K562 (cell line): ENCODE data around the gene ANK3. TPM values are rescaled to one million over a fixed set of nuclear protein-coding genes. Genes with fewer than 3 reads are reported as not detected.

Experiments used
- ATAC-seq: fragments of 200-7000 bp; cut with Tn5 transposase; 3 replicates; pipeline ENCODE4 v1.9.1; 2020; ENCODE audit warnings: moderate library complexity
- BruUV-seq: library from RNA; stranded (reverse); fragments of 400-500 nt; replicated peaks from 2 replicates; lab custom pipeline; 2021; lab: Mats Ljungman, UMichigan
- CTCF ChIA-PET: fragments of 300-600 bp; formaldehyde crosslinking; extraction: SDS; loops from one replicate; lab custom pipeline; 2021; ENCODE audit warnings: low intra/inter-chr PET ratio; lab: Yijun Ruan, JAX
- POLR2A ChIA-PET: fragments of 300-600, 350-650 bp; sonication (Branson Sonifier 250); formaldehyde crosslinking; extraction: SDS; loops from one replicate; lab custom pipeline; 2021; ENCODE audit warnings: antibody characterized with exemption, inconsistent platforms; lab: Yijun Ruan, JAX
- DNase-seq, 4 experiments: peaks; one replicate each; pipeline versions ENCODE4 v3.0.0 to v3.0.0-alpha.2; 2011 to 2018; ENCODE audit warnings: low spot score in 3 of 4, mixed read lengths in 3 of 4; ENCODE audit errors: extremely low read depth in 1 of 4
- FAIRE-seq: peaks from 2 replicates; lab custom pipeline; 2011; peaks lifted over from hg19 to GRCh38; lab: Jason Lieb, UNC
- H2AFZ ChIP-seq: 2 replicates; pipeline ENCODE4 v1.6.0; 2011; ENCODE audit warnings: low read depth, low read length, control low read depth, inconsistent platforms
- H3K27ac ChIP-seq: fragments of 200-600 bp; 3 replicates; pipeline ENCODE4 v1.8.0; 2011; ENCODE audit warnings: low read depth, mild to moderate bottlenecking, control low read depth, inconsistent platforms, low read length, moderate library complexity, mixed read lengths; ENCODE audit errors: extremely low read depth
- H3K27me3 ChIP-seq, 2 experiments: fragments of 300-600 bp in 1 of 2; 2 replicates in 1 of 2; 3 replicates in 1 of 2; pipeline versions ENCODE4 v1.6.0 to v1.8.0; 2011; ENCODE audit warnings: inconsistent platforms in 2 of 2, low read length in 2 of 2, mild to moderate bottlenecking in 1 of 2, mixed read lengths in 1 of 2, moderate library complexity in 1 of 2; ENCODE audit not compliant: control insufficient read depth in 2 of 2, insufficient read depth in 2 of 2
- H3K36me3 ChIP-seq: fragments of 300-600 bp; 3 replicates; pipeline ENCODE4 v1.8.0; 2011; ENCODE audit warnings: mild to moderate bottlenecking, low read length, inconsistent platforms; ENCODE audit not compliant: control insufficient read depth, insufficient read depth
- H3K4me1 ChIP-seq, 2 experiments: fragments of 200-600 bp in 1 of 2; replicated peaks in 1 of 2; 2 replicates in 1 of 2; 3 replicates in 1 of 2; pipeline versions ENCODE4 v1.5.1 to v1.8.0; 2011; ENCODE audit warnings: inconsistent platforms in 2 of 2, low read length in 2 of 2, mild to moderate bottlenecking in 1 of 2, mixed read lengths in 1 of 2, moderate library complexity in 1 of 2; ENCODE audit not compliant: control insufficient read depth in 2 of 2, insufficient read depth in 2 of 2
- H3K4me2 ChIP-seq: 2 replicates; pipeline ENCODE4 v1.6.1; 2011; ENCODE audit warnings: low read length, control low read depth, inconsistent platforms, mixed read lengths; ENCODE audit not compliant: insufficient read depth
- H3K4me3 ChIP-seq: fragments of 200-600 bp; sonication (generic), shearing (Covaris generic); 2 replicates; pipeline ENCODE4 v1.5.1; 2016; ENCODE audit warnings: control low read depth, inconsistent platforms
- H3K79me2 ChIP-seq: fragments of 200-600 bp; 3 replicates; pipeline ENCODE4 v1.8.0; 2011; ENCODE audit warnings: low read length, inconsistent platforms; ENCODE audit not compliant: control insufficient read depth, insufficient read depth
- H3K9ac ChIP-seq, 2 experiments: 2 replicates each; pipeline versions ENCODE4 v1.6.0 to v1.6.1; 2011; ENCODE audit warnings: low read depth in 2 of 2, low read length in 2 of 2, control low read depth in 1 of 2, inconsistent platforms in 1 of 2, mild to moderate bottlenecking in 1 of 2, mixed read lengths in 1 of 2; ENCODE audit not compliant: insufficient read depth in 1 of 2
- H3K9me1 ChIP-seq: one replicate; pipeline ENCODE4 v1.6.0; 2011; ENCODE audit warnings: inconsistent platforms, mild to moderate bottlenecking, low read length, moderate library complexity; ENCODE audit not compliant: control insufficient read depth, insufficient read depth
- H3K9me3 ChIP-seq: replicated peaks from 2 replicates; pipeline ENCODE4 v1.5.1; 2011; ENCODE audit warnings: low read depth, low read length, inconsistent platforms; ENCODE audit not compliant: control insufficient read depth, insufficient read depth
- H4K20me1 ChIP-seq: replicated peaks from 2 replicates; pipeline ENCODE4 v1.6.1; 2011; ENCODE audit warnings: low read length, inconsistent platforms, mixed read lengths; ENCODE audit not compliant: control insufficient read depth, insufficient read depth
- BHLHE40 ChIP-seq: IDR thresholded peaks from 2 replicates; pipeline ENCODE4 v1.6.1; 2011; ENCODE audit warnings: low read length, improper control_type of control experiment
- ELF4 ChIP-seq: fragments of 450-650 bp; formaldehyde crosslinking; IDR thresholded peaks from 2 replicates; pipeline ENCODE4 v1.4.0; 2022; ENCODE audit warnings: missing genetic modification characterization
- GMEB1 ChIP-seq: fragments of 250-450 bp; sonication (Bioruptor Pico); IDR thresholded peaks from 2 replicates; pipeline ENCODE4 v1.4.0; 2020; ENCODE audit warnings: mild to moderate bottlenecking
- JUN ChIP-seq, 2 experiments: sonication (generic) in 1 of 2; formaldehyde crosslinking in 1 of 2; IDR thresholded peaks; 2 replicates each; pipeline versions ENCODE4 v1.6.1 to v1.8.0; 2012 to 2022; ENCODE audit warnings: borderline replicate concordance in 2 of 2, mild to moderate bottlenecking in 2 of 2, improper control_type of control experiment in 1 of 2, low read depth in 1 of 2, low read length in 1 of 2, missing genetic modification reagents in 1 of 2
- MAFF ChIP-seq: IDR thresholded peaks from 2 replicates; pipeline ENCODE4 v1.6.1; 2012; ENCODE audit warnings: low read length, improper control_type of control experiment
- MAZ ChIP-seq, 2 experiments: fragments of 450-650 bp in 1 of 2; sonication (generic) in 1 of 2; formaldehyde crosslinking; IDR thresholded peaks in 1 of 2; conservative IDR thresholded peaks in 1 of 2; 2 replicates each; pipeline versions ENCODE4 v1.4.0 to v1.5.0; 2020; ENCODE audit warnings: mild to moderate bottlenecking in 1 of 2, missing genetic modification reagents in 1 of 2
- PKNOX1 ChIP-seq: fragments of 450-650 bp; IDR thresholded peaks from 2 replicates; pipeline ENCODE4 v1.6.1; 2016
- XRCC4 ChIP-seq: IDR thresholded peaks from one replicate; pipeline ENCODE4 v1.6.1; 2011; ENCODE audit not compliant: insufficient read depth, insufficient read length; ENCODE audit errors: extremely low read depth
- ZNF76 ChIP-seq: fragments of 250-450 bp; sonication (Bioruptor Pico); IDR thresholded peaks from 2 replicates; pipeline ENCODE4 v1.4.0; 2020; ENCODE audit warnings: mild to moderate bottlenecking, moderate library complexity, borderline replicate concordance
- WGBS: fragments of 100-300 bp; shearing (Covaris generic); methylation state at CpG from one replicate; pipeline ENCODE4 v1.1.6; 2016; ENCODE audit warnings: low coverage, mixed read lengths; ENCODE audit not compliant: insufficient coverage; ENCODE audit errors: missing lambda C conversion rate; 5-methylcytosine and 5-hydroxymethylcytosine counted together
- in situ Hi-C: fragments of 300-500 bp; cut with MboI; formaldehyde crosslinking; loops from 4 replicates; pipeline ENCODE4 v1.15.0; 2018; ENCODE audit warnings: inconsistent platforms, mixed read lengths
- intact Hi-C: fragments of 100-400 bp; cut with micrococcal nuclease; formaldehyde crosslinking; loops from 2 replicates; pipeline ENCODE4 v1.14.2; 2022
- polyA plus RNA-seq, 8 experiments: library from polyadenylated mRNA; depleted of rRNA in 4 of 8; stranded (reverse) in 5 of 8; unstranded in 3 of 8; fragments of >200 nt; fragmentation: Nextera tagmentation in 2 of 8; fragmentation: Illumina TruSeq in 1 of 8; extraction: Ambion mirVana in 2 of 8; extraction: Trizol in 1 of 8; gene quantifications; 2 replicates each; pipeline versions ENCODE4 v1.2.1 to v1.2.3, GENCODE V29; 2011 to 2014; ENCODE audit warnings: inconsistent platforms in 1 of 8, missing spikeins in 1 of 8
- total RNA-seq, 7 experiments: library from RNA; depleted of rRNA in 6 of 7; stranded (reverse); fragments of >200 nt in 6 of 7; fragmentation: Illumina TruSeq in 2 of 7; extraction: Trizol in 2 of 7; gene quantifications; 2 replicates each; pipeline versions ENCODE4 v1.2.1 to v1.2.3, GENCODE V29; 2011 to 2021; ENCODE audit warnings: low replicate concordance in 1 of 7

ANK3 gene
- total and polyA plus RNA-seq, 9 of the 15 experiments (the other 6 are each of a cell fraction or from before 2014, with no cell fraction given), result 10.0 to 32.3 (median 17.9) TPM

- Histone ChIP-seq H3K4me3 (no peak overlapping the region), H3K4me2 (peak overlapping the region; percentile 42), H3K36me3 (no peaks in the 10 kb centered on the region), H3K9ac (peak overlapping the region in 1 of 2 experiments; percentile 33; a peak in 2 of 4 replicates), H3K79me2 (0 out of 3 replicates have a peak, but pooled peaks cover 4% of the 10 kb centered on the region), H3K4me1 (peaks cover 0 to 38% of the 10 kb centered on the region in 2 experiments; a peak in 3 of 5 replicates), H3K27me3 (no peaks in the 10 kb centered on the region), H3K9me1 (no peaks in the 10 kb centered on the region), H3K27ac (peak overlapping the region; percentile 66), H2AFZ (peak overlapping the region; percentile 89), H3K9me3 (no peaks in the 10 kb centered on the region), H4K20me1 (no peaks in the 10 kb centered on the region)
- in situ Hi-C loops (no loop called here), intact Hi-C loops (no loop called here)
- 15% methylated on average over 5 of the region's 5 CpGs for WGBS
- ChIA-PET CTCF (interaction anchor here (0.7 kb wide), 1 partner anchor 199 kb away, joined by 3 read pairs; no protein-coding TSS in a partner anchor), POLR2A (interaction anchor here (0.9 to 3.6 kb wide), 4 partner anchors 11 to 30 kb away, joined by 3 to 20 read pairs (median 4); no protein-coding TSS in a partner anchor)
- FAIRE-seq, result peak; percentile 74
- BruUV-seq, result no TSS peak
- peak in 1 of 4 experiments; percentile 58 for DNase-seq
- peak; percentile 70 for ATAC-seq
- TF ChIP-seq ZNF76 (CRISPR knock-in tag), result no peak
- TF ChIP-seq XRCC4, result no peak
- peak; percentile 47; the same call in 1 of the 2 replicates for TF ChIP-seq ELF4 (CRISPR knock-in tag)
- no peak for TF ChIP-seq GMEB1 (CRISPR knock-in tag)
- 0 out of 2 replicates have a peak, but pooled peaks have one; percentile 1 for TF ChIP-seq MAFF
- peak; percentile 73; the same call in 1 of the 2 replicates for TF ChIP-seq JUN (IDR thresholded peaks at IDR 0.05; ENCODE audit: borderline replicate concordance, low read depth, low read length)
- TF ChIP-seq JUN (CRISPR knock-in tag; IDR thresholded peaks at IDR 0.05; ENCODE audit: borderline replicate concordance), result no peak
- peak; percentile 17; the same call in 1 of the 2 replicates for TF ChIP-seq PKNOX1
- peak in 1 of 2 experiments; percentile 25; a peak in 1 of 4 replicates for TF ChIP-seq MAZ (CRISPR knock-in tag; conservative IDR thresholded peaks at IDR 0.05 in 1 of 2, IDR thresholded peaks at IDR 0.05 in 1 of 2)
- no peak for TF ChIP-seq BHLHE40
These were observed 106.8 kb downstream of the ANK3 start for GRCh38 chr10:60282771-60283353.
